WI38 (cell line): ENCODE results near the gene KPNA3.

ENCODE experiments used
- H3K4me3 ChIP-seq: 2 replicates; pipeline ENCODE4 v1.5.1; 2011; ENCODE audit warnings: low read depth, mild to moderate bottlenecking, control low read depth, low read length
- TF ChIP-seq, protein P1 (sequence below): IDR thresholded peaks from 2 replicates; pipeline ENCODE4 v1.5.1; 2012; ENCODE audit warnings: low read depth, mild to moderate bottlenecking, control low read depth, low read length

Gene KPNA3

DNA sequence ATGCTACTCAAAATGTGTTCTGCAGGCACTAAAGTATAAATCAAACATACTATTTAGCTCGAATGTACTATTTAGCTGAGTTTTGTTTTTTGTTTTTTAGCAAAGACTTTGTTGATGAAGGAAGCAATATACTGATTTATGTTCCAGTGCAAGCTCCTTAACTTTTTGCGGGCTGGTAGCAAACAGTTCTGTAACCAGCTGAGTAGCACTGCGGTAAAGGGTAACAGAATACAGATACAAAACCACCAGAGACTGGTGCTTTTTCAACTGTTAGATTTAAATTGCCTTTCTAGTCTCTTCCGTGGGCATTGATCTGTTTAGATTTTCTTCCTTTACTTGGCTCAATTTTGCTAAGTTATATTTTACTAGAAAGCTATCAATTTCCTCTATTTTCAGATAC lies 39.0 kb upstream of the KPNA3 start:
- TF ChIP-seq, protein P1, sequence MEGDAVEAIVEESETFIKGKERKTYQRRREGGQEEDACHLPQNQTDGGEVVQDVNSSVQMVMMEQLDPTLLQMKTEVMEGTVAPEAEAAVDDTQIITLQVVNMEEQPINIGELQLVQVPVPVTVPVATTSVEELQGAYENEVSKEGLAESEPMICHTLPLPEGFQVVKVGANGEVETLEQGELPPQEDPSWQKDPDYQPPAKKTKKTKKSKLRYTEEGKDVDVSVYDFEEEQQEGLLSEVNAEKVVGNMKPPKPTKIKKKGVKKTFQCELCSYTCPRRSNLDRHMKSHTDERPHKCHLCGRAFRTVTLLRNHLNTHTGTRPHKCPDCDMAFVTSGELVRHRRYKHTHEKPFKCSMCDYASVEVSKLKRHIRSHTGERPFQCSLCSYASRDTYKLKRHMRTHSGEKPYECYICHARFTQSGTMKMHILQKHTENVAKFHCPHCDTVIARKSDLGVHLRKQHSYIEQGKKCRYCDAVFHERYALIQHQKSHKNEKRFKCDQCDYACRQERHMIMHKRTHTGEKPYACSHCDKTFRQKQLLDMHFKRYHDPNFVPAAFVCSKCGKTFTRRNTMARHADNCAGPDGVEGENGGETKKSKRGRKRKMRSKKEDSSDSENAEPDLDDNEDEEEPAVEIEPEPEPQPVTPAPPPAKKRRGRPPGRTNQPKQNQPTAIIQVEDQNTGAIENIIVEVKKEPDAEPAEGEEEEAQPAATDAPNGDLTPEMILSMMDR, result no peak
- H3K4me3 ChIP-seq, result no peak overlapping the region

DNA sequence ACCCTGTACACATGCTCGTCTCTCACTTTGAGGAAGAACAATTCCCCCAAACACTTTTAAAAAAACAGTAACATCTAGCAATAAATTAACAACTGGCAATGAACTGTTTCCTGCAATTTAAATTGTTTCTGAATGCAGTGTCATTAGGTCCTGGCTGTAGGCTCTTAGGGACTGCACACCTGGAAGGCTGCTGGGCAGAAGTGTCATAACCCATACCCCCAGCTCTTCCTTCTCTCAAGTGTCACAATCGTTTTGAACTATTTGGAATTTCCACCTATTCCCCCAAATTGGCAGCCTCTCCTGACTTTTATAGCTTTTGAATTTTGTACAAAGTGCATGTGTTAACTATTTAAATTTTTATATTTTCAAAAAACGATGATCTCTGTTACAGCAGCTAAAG lies 38.2 kb upstream of the KPNA3 start:
- H3K4me3 ChIP-seq, result no peak overlapping the region
- TF ChIP-seq, protein P1, result no peak

DNA sequence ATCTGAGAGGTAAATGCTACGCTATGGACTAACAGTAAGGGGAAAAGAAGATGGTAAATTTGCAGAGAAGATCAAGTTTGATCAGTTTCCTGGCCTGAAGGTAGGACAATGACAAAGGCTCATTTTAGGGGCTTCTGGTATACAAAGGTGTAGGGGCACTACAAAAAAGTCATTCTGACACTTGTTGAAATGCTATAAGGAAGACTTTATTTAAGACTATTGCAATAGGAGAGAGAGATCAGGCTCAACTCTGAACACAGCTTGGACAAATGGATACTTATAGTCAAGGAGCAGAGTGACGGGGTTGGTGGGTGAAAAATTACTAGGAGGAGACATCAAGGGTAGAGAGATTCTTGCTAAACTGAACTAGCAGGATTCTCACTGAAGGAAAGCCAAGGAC lies 37.2 kb upstream of the KPNA3 start:
- no peak overlapping the region for H3K4me3 ChIP-seq
- TF ChIP-seq, protein P1, result no peak

DNA sequence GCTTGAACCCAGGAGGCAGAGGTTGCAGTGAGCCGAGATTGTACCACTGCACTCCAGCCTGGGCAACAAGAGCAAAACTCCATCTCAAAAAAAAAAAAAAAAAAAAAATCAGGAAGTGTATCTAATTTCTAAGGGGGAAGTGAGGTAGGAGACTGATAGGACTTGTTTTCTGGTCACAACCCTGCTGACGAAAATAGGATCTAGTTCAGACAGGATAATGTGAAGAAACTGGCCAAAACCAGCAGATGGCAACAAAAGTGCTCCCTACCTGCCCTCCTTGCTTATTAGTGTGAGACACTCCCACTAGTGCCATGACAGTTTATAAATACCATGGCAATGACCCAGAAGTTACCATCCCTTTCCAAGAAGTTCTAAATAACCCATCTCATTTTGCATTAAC lies 36.0 kb upstream of the KPNA3 start:
- no peak overlapping the region for H3K4me3 ChIP-seq
- TF ChIP-seq, protein P1, result no peak

DNA sequence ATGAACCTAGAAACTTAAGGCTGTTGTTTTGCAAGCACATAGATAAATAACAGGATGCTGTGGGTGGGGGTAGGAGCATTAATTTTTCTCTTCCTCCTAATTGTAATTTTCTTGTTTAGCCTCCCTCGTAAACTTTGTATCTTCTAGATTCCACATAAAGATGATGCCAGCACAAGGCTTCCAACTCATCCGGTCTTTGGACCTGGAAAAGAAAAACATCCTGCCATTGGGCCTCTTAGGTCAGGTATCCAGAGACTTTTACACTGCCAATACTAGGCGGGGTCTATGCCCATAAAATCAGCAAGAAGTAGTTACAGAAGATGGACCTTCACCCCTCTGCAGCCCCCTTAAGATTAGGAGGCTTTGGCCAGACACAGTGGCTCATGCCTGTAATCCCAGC lies 35.4 kb upstream of the KPNA3 start:
- no peak overlapping the region for H3K4me3 ChIP-seq
- TF ChIP-seq, protein P1, result no peak

DNA sequence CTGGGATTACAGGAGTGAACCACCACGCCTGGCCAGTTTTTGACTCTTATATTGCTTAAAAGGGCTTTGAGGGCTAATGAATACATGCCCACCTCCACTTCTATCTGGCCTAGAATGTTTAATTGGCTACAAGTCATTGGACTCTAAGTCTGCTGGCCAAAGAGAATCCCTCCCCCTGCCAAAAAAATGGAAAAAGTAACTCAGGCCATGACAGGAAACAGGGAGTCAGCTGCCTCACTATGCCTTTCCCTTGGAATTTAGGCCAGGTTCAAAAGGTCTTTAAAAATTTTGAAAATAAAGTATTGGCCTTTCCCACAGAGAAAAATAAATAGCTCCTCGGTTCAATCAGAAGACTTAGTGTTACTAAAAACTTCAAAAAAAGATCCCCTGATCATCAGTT lies 34.9 kb upstream of the KPNA3 start:
- H3K4me3 ChIP-seq, result no peak overlapping the region
- TF ChIP-seq, protein P1, result no peak

DNA sequence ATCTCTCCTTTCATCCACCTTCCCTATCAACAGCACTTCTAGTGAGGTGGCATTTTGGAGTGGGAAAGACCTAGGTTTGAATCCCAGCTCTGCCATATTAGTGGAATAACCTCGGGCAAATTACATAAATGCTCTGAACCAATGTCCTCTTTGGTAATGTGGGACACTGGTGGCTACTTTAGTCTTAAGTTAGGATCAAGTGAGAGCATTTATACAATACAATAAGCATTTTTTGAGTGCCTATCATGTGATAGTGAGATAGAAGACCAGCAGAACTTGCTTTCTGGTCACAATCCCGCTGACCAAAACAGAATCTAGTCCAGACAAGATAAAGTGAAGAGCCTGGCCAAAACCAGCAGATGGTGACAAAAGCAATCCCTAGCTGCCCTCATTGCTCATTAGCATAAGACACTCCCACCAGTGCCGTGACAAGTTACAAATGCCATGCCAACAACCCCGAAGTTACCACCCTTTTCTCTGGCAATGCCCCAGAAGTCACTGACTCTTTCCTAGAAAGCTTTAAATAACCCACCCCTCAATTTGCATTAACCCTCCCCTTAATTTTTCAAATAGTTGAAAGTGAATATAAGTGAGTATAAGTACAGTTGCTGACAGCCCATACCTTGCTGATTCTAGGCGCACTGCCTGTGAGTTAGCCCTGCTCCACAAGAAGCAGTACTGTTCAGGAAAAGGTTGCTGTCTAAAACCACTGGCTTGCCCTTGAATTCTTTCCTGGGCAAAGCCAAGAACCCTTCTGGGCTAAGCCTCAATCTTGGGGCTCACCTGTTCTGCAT lies 28.9 kb upstream of the KPNA3 start:
- H3K4me3 ChIP-seq, result no peak overlapping the region

More for the DNA sequence above, 28.9 kb upstream of the KPNA3 start:
- TF ChIP-seq, protein P1, result no peak
